AG04450 (cell line): ENCODE data around the gene DERL2. TPM values are rescaled to one million over a fixed set of nuclear protein-coding genes. Genes with fewer than 3 reads are reported as not detected.
"Not testable (repeated sequence)": the region's sequence is repeated elsewhere in the genome, so short reads cannot be mapped to it uniquely, and the experiment has no call there.

ENCODE experiments used
- CTCF ChIA-PET: fragments of 300-600, 350-600 bp; formaldehyde crosslinking; extraction: SDS; loops from one replicate; lab custom pipeline; 2022; ENCODE audit warnings: antibody characterized with exemption, inconsistent platforms; lab: Charles Lee
- POLR2A ChIA-PET: fragments of 350-600 bp; formaldehyde crosslinking; extraction: SDS; loops from one replicate; lab custom pipeline; 2021; ENCODE audit warnings: antibody characterized with exemption, inconsistent platforms; lab: Yijun Ruan, JAX
- DNase-seq: peaks from one replicate; pipeline ENCODE4 v3.0.0-alpha.2; 2011; ENCODE audit warnings: low read depth, low spot score
- H3K27ac ChIP-seq: one replicate; pipeline ENCODE4 v1.5.1; 2012; ENCODE audit warnings: low read depth, low read length, control low read depth
- H3K27me3 ChIP-seq: one replicate; pipeline ENCODE4 v1.6.0; 2012; ENCODE audit warnings: low read length; ENCODE audit not compliant: control insufficient read depth, insufficient read depth
- H3K4me3 ChIP-seq: 2 replicates; pipeline ENCODE4 v1.5.1; 2011; ENCODE audit warnings: mild to moderate bottlenecking, low read depth, low read length, control low read depth
- H3K9me3 ChIP-seq: 2 replicates; pipeline ENCODE4 v1.5.1; 2012; ENCODE audit warnings: low read length; ENCODE audit not compliant: control insufficient read depth, insufficient read depth
- polyA plus RNA-seq: library from polyadenylated mRNA; depleted of rRNA; stranded (reverse); fragments of >200 nt; gene quantifications from 2 replicates; pipeline ENCODE4 v1.2.3, GENCODE V29; 2011
- TF ChIP-seq, protein P1 (sequence below): IDR thresholded peaks from 2 replicates; pipeline ENCODE4 v1.5.1; 2011; ENCODE audit warnings: low read depth, low read length, control low read depth, inconsistent platforms

The DERL2 gene
- polyA plus RNA-seq, 1 experiment = 101 TPM

GRCh38 chr17:5437721-5438317 is 48.2 kb downstream of the DERL2 start:
- peak overlapping the region; percentile 88 for H3K4me3 ChIP-seq
- TF ChIP-seq, protein P1, sequence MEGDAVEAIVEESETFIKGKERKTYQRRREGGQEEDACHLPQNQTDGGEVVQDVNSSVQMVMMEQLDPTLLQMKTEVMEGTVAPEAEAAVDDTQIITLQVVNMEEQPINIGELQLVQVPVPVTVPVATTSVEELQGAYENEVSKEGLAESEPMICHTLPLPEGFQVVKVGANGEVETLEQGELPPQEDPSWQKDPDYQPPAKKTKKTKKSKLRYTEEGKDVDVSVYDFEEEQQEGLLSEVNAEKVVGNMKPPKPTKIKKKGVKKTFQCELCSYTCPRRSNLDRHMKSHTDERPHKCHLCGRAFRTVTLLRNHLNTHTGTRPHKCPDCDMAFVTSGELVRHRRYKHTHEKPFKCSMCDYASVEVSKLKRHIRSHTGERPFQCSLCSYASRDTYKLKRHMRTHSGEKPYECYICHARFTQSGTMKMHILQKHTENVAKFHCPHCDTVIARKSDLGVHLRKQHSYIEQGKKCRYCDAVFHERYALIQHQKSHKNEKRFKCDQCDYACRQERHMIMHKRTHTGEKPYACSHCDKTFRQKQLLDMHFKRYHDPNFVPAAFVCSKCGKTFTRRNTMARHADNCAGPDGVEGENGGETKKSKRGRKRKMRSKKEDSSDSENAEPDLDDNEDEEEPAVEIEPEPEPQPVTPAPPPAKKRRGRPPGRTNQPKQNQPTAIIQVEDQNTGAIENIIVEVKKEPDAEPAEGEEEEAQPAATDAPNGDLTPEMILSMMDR = no peak
- no peak for DNase-seq
- POLR2A ChIA-PET = no interaction called here
- H3K9me3 ChIP-seq = no peaks in the 10 kb centered on the region
- H3K27me3 ChIP-seq = no peaks in the 10 kb centered on the region
- CTCF ChIA-PET = interaction anchor here (1.6 to 3.4 kb wide), 6 partner anchors 11 to 116 kb away, joined by 4 to 31 read pairs (median 10); partner anchors contain the start of genes NUP88 and RPAIN
- no peak overlapping the region for H3K27ac ChIP-seq

DNA sequence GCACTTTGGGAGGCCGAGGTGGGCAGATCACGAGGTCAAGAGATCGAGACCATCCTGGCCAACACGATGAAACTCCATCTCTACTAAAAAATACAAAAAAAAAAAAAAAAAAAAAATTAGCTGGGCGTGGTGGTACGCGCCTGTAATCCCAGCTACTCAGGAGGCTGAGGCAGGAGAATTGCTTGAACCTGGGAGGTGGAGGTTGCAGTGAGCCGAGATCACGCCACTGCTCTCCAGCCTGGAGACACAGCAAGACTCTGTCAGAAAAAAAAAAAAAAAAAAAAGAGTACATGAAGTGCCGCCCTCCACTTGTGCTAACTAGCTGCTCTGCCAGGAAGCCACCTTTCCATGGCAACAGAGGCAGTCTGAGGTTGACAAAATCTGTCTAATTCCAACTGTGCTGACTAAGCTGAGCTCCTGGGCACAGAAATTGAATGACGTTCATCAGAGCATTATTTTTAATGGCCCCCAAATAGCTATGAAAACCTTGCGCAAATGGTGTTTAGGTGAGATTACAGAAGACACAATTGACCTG is 50.1 kb downstream of the DERL2 start:
- ChIA-PET CTCF (interaction anchor here (1.4 to 2.1 kb wide), 2 partner anchors 9 to 186 kb away, joined by 4 to 7 read pairs; no protein-coding TSS in a partner anchor), POLR2A (interaction anchor here (0.7 to 1.1 kb wide), 2 partner anchors 8 to 51 kb away, joined by 4 read pairs; partner anchors contain the start of gene MIS12)
- H3K27ac ChIP-seq, DNase-seq, H3K9me3 ChIP-seq, H3K4me3 ChIP-seq, H3K27me3 ChIP-seq: not testable (repeated sequence)

- DNase-seq = no peak
- Histone ChIP-seq H3K9me3 (no peaks in the 10 kb centered on the region), H3K27me3 (no peaks in the 10 kb centered on the region), H3K4me3 (no peak overlapping the region), H3K27ac (no peak overlapping the region)
- POLR2A ChIA-PET = no interaction called here
- TF ChIP-seq, protein P1 = no peak
- CTCF ChIA-PET = no interaction called here
These were observed 51.0 kb downstream of the DERL2 start for GRCh38 chr17:5434984-5435383.

DNA sequence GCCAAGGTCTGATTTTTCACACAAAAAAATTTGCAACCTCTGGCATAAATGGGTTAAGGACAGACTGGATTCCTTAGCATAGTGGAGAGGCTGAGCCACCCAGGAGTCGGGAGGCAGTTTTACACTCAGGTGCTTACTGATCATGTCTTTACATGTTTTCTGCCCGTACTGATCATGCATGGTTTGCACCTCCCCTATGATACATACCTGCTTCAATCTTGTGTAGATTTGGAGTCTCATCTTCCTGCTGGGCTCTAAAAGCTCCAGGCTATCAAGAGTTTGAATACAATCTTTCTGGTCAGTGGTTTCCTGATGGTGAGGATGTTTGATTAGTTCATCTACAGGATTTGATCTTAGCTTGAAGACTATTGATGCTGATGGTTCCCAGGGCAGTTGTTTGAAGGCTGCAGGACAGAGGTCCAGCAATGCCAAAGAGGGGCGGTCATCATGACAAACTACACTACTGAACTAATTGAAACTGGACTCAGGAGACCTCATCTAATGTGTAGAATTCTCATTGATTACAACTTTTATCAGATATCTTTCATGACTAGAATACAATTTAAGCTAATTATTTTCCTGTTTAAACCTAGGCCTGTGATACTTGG is 53.9 kb downstream of the DERL2 start:
- CTCF ChIA-PET = interaction anchor here (0.6 kb wide), 1 partner anchor 182 kb away, joined by 3 read pairs; no protein-coding TSS in a partner anchor
- H3K4me3 ChIP-seq = no peak overlapping the region
- H3K9me3 ChIP-seq = no peaks in the 10 kb centered on the region
- POLR2A ChIA-PET = no interaction called here
- DNase-seq = no peak
- H3K27ac ChIP-seq = no peak overlapping the region
- TF ChIP-seq, protein P1 = no peak
- no peaks in the 10 kb centered on the region for H3K27me3 ChIP-seq

DNA sequence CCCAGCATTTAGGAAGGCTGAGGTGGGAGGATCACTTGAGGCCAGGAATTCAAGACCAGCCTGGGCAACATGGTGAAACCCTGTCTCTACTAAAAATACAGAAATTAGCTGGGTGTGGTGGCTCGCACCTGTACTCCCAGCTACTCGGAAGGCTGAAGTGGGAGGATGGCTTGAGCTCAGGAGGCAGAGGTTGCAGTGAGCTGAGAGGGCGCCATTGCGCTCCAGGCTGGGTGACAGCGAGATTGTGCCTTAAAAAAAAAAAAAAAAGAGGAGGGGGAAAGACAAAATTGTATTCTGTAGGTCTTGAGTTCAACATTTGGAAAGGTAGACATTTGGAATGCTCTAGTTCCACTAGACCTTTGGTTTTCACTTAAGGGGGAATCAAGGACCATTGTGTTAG is 54.7 kb downstream of the DERL2 start:
- H3K27ac ChIP-seq, DNase-seq, H3K27me3 ChIP-seq, CTCF ChIA-PET, H3K4me3 ChIP-seq, H3K9me3 ChIP-seq: not testable (repeated sequence)
- POLR2A ChIA-PET = interaction anchor here (0.6 kb wide), 2 partner anchors 10 to 352 kb away, joined by 3 to 7 read pairs; no protein-coding TSS in a partner anchor
